NCI-H82 treated with DMSO at 0.1 percent for 48 hours (cell line): ENCODE measurements around the gene DIS3.
"Not testable (repeated sequence)": the region's sequence is repeated elsewhere in the genome, so short reads cannot be mapped to it uniquely, and the experiment has no call there.

Experiments
- DNase-seq: peaks from one replicate; lab custom pipeline; 2025; ENCODE audit not compliant: unreplicated experiment; lab: John Stamatoyannopoulos, UW

Gene DIS3, protein sequence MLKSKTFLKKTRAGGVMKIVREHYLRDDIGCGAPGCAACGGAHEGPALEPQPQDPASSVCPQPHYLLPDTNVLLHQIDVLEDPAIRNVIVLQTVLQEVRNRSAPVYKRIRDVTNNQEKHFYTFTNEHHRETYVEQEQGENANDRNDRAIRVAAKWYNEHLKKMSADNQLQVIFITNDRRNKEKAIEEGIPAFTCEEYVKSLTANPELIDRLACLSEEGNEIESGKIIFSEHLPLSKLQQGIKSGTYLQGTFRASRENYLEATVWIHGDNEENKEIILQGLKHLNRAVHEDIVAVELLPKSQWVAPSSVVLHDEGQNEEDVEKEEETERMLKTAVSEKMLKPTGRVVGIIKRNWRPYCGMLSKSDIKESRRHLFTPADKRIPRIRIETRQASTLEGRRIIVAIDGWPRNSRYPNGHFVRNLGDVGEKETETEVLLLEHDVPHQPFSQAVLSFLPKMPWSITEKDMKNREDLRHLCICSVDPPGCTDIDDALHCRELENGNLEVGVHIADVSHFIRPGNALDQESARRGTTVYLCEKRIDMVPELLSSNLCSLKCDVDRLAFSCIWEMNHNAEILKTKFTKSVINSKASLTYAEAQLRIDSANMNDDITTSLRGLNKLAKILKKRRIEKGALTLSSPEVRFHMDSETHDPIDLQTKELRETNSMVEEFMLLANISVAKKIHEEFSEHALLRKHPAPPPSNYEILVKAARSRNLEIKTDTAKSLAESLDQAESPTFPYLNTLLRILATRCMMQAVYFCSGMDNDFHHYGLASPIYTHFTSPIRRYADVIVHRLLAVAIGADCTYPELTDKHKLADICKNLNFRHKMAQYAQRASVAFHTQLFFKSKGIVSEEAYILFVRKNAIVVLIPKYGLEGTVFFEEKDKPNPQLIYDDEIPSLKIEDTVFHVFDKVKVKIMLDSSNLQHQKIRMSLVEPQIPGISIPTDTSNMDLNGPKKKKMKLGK

DNA sequence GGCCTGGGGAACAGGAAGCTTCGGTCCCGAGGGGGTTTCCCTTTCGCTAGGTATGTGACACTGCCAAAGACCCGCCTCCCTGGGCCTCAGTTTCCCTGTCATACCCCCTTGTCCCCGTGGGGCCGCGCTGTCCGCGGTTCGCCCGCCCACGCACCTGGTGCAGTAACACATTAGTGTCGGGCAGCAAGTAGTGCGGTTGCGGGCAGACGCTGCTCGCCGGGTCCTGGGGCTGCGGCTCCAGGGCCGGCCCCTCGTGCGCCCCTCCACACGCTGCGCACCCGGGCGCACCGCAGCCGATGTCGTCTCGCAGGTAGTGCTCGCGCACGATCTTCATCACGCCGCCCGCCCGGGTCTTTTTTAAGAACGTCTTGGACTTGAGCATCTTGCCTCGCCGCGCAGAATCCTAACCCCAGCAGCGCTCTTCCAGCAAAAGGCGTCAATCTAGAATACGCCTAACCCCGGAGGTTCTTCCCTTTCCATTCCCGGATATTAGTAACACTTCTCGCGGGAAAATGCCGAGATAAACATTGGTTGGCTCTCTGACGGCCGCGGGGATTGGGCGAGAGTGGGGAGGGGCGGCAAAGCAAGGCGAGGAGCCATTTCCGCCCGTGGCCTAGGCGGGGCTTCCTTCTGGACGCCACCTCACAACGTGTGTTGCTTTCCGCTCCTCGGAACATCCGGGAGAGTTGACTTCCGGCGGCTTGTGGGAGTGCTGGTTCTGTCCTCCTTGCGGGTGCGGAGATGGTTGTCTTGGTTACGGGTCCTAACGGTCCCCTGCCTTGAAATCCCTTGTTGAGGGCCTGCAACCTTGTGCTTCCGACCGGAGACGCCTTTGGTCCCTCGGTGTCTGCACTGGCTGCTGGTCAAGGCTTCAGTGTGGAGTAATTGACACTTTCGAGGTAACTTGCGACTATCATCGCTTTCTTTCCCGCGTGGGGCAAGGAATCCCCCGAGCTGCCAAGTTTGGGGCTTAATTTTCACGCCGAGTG, at the start of gene DIS3, which contains the start of gene PIBF1:
TSS of gene DIS3 (minus strand) at position 450 of the 989 bp plus-strand sequence. CDS start at position 382, 68 bp downstream.
TSS of gene PIBF1 (plus strand) at position 683 of the 989 bp plus-strand sequence. CDS start 1,337 bp downstream, outside the sequence.
- peak; percentile 96 for DNase-seq

DNA sequence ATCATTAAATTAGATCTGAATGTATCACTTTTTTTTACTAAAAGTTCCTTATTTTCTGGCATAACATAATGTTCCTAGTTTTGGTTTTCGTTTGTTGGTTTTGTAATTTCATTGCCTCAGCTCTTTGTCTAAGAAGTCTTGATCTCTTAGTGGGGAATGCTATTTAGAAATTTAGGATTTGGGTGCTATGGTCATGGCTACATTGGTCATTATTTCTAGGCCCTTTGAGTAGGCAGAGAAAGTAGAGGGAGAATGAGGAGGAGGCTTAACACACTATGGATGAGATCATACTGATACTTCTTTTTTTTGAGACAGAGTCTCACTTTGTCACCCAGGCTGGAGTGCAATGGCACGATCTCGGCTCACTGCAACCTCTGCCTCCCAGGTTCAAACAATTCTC, 42.0 kb upstream of the DIS3 start:
- no peak for DNase-seq

DNA sequence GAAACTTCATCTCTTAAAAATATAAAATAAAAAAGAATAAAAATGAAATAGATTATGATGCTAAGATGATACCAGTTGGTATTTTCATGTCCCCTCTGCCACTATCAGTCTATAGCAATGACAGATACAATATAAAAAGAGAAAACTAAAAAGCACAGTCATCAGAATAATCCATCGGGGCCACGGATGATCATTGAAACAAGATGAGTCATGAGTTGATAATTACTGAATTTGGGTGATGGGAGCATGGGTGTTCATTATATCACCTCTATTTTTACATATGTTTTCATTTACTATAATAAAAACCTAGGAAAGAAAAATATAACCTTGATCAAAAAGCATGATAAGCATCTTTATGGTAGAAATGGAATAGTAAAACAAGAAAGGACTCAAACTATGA, 41.4 kb upstream of the DIS3 start:
- no peak for DNase-seq

DNA sequence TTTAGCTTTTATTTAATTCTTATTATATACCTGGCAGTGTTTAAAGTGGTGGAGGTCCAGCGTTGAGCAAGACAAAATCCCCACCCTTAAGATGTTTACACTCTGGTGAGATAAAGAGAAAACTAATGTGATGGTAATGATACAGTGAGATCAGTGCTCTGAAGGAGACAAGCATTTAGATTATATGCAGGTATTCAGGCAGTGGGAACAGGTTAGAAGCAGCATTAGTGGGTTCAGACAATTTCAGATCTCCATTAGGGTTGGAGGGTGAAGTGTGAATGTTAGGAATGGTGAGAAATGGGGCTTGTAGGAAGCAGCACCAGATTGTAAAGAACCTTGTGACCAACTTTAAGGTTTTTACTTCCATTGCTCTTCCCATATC, 39.2 kb upstream of the DIS3 start:
- no peak for DNase-seq

DNA sequence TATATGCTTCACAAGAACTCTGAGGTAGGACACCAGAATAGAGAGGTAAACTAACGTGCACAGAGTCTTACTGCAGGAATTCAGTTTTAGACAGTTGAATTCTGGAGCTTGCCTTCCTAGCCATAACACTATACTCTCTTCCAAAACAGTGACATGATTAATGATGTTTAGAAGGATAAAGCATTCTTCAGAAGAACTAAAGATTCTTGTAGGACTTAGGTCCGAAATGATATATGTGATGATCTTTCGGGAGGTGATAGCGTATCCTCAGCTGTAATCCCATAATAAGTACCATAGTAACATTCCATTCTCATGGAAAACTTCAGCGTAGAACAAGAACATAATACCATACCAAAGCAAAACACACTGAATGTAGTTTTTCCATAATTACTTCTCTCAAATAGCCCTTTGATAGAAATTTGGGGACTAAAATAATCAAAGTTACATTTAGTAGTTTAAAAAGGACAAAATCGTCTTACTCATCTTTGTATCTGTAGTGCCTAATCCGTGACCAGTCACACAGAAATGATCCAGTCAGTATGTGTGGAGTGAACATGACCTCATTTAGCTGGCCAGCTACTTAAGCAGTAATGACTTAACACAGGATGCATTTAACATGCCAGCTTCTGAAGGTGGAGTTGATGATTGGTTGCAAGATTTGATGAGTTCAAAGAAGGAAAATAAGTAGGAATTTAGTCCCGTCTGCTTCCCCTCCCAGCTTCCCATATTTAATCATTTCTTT, 38.6 kb upstream of the DIS3 start:
- DNase-seq = no peak

DNA sequence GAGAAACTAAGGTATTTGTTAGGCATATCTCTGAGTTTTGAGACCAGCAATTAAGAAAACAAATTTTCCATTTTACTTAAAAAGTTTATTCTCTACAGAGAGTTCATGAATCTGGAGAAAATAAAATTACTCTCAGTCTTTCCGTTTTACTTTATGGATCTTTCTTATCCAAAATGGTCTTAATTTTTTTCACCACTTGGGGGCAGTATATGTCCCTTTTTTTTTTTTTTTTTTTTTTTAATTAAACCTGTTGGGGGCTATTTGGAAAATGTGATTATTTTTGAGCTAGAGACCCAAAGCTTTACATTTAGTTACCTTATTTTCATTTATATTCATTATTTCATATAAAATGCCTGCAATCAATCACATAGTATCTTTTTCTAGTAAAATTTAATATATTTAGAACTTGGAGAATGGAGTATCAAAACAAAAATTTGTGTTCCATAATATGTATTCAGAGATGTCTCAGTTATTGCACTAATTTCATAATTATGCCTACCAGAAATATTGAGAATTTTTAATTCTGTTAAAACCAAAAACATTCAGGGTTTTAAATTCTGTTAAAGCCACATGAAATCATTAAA, 27.3 kb upstream of the DIS3 start:
- DNase-seq = no peak

DNA sequence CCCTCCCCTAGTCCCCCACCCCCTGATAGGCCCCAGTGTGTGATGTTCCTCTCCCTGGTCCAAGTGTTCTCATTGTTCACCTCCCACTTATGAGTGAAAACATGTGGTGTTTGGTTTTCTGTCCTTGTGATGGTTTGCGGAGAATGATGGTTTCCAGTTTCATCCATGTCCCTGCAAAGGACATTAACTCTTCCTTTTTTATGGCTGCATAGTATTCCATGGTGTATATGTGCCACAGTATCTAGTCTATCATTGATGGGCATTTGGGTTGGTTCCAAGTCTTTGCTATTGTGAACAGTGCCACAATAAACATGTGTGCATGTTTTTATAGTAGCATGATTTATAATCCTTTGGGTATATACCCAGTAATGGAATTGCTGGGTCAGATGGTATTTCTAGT, 24.8 kb upstream of the DIS3 start:
- not testable (repeated sequence) for DNase-seq

DNA sequence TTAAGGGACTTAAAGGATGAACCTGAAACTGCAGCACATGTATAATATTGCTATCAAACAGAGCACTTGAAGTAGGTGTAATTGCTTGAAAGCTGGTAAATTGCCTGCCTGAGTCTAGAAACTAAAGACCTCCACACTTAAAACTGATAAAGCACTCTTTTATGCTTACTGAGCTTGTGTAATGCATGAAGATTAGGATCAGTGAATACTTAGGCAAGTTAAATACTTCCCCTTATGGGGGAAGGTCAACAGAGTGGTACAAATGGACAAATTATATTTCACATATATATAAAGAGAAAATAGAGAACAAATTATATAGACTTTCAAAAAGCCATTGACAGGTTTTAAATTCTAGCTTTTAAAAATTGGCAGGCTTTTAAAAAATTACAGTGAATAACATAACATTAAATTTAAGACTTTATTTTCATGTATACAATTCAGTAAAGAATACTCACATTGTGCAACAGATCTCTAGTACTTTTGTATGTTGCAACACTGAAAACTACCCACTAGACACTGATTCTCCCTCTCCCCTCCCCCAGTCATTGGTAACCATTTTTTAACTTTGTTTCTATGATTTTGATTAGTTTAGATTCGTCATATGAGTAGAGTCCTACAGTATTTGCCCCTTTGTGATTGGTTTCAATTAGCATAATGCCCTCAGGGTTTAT, 24.1 kb upstream of the DIS3 start:
- no peak for DNase-seq

DNA sequence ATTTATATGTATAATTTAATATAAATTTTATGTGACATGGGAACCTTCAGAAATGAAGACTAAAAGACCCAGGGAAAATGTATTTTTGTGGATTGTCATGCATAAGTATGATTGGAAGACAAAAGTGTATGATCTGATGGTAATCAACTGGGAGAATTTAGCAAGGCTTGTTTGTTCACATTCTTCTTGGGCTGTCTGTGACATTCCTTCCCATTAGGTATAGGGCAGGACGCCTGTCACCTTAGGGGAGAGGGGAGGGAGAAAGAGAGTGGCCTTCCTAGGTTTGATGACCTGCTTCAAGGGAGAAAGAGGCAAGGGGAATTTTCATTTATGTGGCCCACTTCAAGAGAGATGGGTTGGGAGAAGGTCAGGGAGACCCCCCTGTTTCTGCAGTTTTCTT, 22.6 kb upstream of the DIS3 start:
- no peak for DNase-seq

DNA sequence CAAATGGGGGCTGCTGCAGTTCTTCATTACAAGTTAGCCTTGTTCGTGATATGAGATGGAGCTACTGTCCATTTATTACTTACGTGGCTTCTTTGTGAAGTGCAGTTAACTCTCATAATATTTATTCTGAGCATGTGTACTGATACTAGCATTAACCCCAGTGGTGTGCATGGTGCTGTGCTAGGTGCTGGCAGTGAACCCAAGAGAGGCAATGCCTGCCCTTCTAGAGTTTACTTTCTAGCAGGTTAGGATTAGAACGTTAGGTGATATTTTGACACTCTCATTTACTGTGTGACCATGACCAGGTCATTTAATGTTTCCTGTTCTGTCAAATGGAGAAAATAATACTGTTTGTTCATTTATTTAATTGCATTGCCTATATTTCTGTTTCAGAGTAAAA, 17.1 kb upstream of the DIS3 start:
- no peak for DNase-seq

DNA sequence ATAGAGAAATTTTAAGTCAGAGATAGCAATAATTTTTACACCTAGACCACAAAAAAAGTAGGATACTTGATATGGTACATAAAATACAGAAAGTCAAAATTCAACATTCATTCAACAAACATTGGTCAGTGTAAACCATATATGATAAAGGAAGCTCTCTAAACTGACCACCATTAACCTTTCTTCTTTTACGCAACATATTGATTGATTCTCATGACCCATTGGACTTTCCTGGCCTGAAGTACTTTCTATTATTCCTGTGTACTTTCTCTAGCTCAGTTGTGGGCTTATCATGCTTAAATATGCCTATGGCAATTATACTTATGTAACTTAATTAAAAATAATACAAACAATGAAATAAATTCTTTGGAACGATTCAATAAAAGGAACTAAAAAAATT, 10.9 kb upstream of the DIS3 start:
- DNase-seq = no peak

DNA sequence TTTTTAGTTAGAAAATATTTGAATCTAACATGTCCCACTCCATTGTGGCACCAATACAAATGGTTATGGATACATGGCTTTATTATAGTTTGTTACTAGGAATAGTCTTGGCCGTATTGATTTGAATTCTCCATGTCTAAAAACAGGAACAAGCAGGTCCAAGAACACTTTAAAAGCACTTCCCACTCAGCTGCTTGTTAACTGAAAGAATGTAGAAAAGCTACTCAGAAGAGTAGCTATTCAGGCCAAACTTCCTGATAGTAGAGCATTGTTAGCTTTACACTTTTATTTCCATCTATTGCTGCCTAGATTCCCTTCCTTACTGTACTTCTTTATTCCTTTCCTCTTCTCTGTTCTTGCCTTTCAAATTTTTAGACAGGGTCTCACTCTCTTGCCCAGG, 7.1 kb upstream of the DIS3 start:
- no peak for DNase-seq

DNA sequence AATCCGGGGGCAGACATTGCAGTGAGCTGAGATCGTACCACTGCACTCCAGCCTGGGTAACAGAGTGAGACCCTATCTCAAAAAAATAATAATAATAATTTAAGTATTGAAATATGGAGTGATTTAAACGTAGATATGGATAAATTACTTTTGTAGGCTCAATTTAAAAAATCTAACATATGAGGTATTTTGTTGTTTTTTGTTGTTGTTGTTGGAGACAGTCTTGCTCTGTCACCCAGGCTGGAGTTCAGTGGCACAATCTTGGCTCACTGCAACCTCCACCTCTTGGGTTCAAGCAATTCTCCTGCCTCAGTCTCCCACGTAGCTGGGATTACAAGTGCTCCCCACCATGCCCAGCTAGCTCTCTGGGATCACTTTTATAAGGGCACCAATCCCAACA, 3.0 kb upstream of the DIS3 start:
- DNase-seq = not testable (repeated sequence)

DNA sequence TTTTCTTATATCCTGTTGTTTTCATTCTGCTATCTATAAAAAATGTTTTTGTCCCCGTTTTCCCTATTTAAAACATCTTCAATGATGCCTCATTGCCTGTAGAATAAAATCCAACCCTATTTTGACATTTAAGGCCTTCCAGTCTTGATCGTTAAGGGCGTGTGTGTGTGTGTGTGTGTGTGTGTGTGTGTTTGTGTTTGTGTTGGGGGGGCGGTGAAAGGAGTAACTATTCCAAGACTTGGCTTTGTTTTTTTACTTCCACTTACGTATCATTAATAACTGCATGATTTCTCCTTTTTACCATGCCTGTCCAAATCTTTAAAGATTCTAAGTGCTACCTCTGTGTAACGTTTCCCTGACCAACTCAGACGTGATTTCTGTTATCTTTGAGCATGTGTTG, 1.0 kb upstream of the DIS3 start:
- no peak for DNase-seq

DNA sequence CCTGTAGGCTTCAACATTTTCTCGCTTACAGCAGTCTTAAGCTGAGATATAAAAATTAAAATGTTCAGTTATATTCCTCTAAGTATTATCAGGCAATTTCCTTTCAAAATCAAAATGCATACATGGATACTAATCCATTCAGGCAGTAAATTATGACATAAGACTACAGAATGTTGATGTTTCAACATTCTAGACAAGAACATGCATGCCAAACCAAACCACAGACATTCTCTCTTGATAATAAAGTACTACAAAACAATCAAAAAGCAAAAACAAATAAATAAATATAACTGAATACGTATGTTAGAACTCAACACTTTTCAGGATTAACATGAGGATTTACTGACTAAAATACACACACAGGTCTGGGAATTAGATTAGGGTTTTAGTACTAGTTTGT, 7.7 kb downstream of the DIS3 start:
- no peak for DNase-seq

DNA sequence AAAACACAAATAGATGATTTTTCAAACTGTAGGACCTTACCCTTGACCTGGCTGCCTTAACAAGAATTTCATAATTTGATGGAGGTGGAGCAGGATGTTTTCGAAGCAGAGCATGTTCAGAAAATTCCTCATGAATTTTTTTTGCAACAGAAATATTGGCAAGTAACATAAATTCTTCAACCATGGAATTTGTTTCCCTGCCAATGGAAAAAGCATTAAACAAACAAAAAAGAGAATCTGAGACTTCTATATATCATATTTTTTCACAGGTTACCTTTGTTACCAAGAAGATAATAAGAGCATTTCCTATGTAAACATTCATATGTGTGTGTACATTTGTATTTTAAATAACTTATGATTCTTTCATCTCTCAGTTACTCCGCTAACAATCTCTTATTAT, 18.3 kb downstream of the DIS3 start:
- no peak for DNase-seq

DNA sequence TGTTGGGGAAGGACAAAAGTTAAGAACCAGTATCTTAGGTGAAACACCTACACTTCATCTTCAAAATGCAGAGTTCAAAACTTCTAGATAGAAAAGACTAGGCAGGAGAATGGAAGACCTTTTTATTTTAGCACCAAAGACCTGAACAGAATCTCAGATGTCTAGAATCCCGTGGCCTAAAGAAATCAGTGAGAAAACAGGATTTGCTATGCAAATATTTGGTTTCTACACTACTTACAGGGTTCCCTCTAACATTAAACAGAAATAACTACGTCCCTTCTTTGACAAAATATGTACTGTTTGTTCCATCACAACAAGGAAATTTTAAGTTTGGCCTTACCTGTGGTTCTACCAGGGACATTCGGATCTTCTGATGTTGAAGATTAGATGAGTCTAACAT, 21.5 kb downstream of the DIS3 start:
- DNase-seq = no peak

DNA sequence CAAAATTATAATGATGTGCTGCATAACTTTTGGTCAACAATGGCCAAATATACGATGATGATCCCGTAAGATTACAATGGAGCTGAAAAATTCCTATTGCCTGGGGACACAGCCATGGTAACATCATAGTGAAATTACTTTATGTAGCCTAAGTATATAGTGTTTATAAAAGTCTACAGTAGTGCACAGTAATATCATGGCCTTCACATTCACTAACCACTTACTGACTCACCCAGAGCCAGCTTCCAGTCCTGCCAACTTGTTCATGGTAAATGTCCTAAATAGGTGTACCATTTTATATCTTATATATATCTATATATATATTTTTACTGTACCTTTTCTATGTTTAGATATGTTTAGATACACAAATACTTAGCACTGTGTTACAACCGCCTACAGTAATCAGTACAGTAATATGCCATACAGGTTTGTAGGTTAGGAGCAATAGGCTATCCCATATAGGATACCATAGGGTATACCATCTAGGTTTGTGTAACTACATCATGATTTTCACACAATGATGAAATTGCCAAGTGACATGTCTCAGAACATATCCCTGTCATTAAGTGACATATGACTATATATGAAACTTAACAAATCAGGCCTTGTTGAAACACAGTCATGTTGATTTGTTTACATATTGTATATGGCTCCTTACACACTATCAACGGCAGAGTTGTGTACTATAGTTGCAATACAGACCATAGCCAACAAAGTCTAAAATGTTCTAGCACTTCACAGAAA, 23.7 kb downstream of the DIS3 start:
- no peak for DNase-seq
